KG1 (cell line): ENCODE data around the gene FLNC.

Experiments
- DNase-seq: peaks from one replicate; lab custom pipeline; 2025; lab: John Stamatoyannopoulos, UW

Gene FLNC

GRCh38 chr7:128830231-128831177 is at the start of gene FLNC:
Gene FLNC (plus strand): TSS chr7:128830406. CDS start chr7:128830638, 232 bp downstream.
- no peak for DNase-seq

GRCh38 chr7:128781126-128781525 is 49.1 kb upstream of the FLNC start:
- DNase-seq: no peak

GRCh38 chr7:128781851-128782250 is 48.4 kb upstream of the FLNC start:
- DNase-seq: no peak

- no peak for DNase-seq
These were observed 46.9 kb upstream of the FLNC start for GRCh38 chr7:128783143-128783861.

GRCh38 chr7:128785738-128786137 is 44.5 kb upstream of the FLNC start:
- no peak for DNase-seq

- no peak for DNase-seq
These were observed 41.5 kb upstream of the FLNC start for GRCh38 chr7:128788446-128789412.

GRCh38 chr7:128790315-128791041 is 39.7 kb upstream of the FLNC start:
- no peak for DNase-seq

GRCh38 chr7:128791121-128791971 is 38.9 kb upstream of the FLNC start, which contains the start of gene CCDC136:
Gene CCDC136 (plus strand): TSS chr7:128791968. CDS start chr7:128792412, 444 bp downstream.
- DNase-seq: no peak

- DNase-seq: no peak
These were observed 38.3 kb upstream of the FLNC start for GRCh38 chr7:128791972-128792327.

GRCh38 chr7:128792471-128793180 is 37.6 kb upstream of the FLNC start:
- DNase-seq: no peak

- no peak for DNase-seq
These were observed 37.0 kb upstream of the FLNC start for GRCh38 chr7:128793181-128793547.

- no peak for DNase-seq
These were observed 36.2 kb upstream of the FLNC start for GRCh38 chr7:128794020-128794419.

- no peak for DNase-seq
These were observed 35.8 kb upstream of the FLNC start for GRCh38 chr7:128794436-128794835.

- DNase-seq: no peak
These were observed 35.1 kb upstream of the FLNC start for GRCh38 chr7:128795129-128795528.

- no peak for DNase-seq
These were observed 33.9 kb upstream of the FLNC start for GRCh38 chr7:128796327-128796726.

GRCh38 chr7:128799451-128799850 is 30.8 kb upstream of the FLNC start:
- no peak for DNase-seq

- no peak for DNase-seq
These were observed 29.6 kb upstream of the FLNC start for GRCh38 chr7:128800567-128800966.

GRCh38 chr7:128801003-128801402 is 29.2 kb upstream of the FLNC start:
- no peak for DNase-seq

- no peak for DNase-seq
These were observed 28.4 kb upstream of the FLNC start for GRCh38 chr7:128801667-128802418.
